Glutamatergic neuron (in vitro differentiated cells): ENCODE data around the gene MRPS14. TPM values are rescaled to one million over a fixed set of nuclear protein-coding genes. Genes with fewer than 3 reads are reported as not detected.

Source experiments
- DNase-seq: peaks from one replicate; pipeline ENCODE4 v3.0.0; 2022
- H3K27ac Mint-ChIP-seq: one replicate; pipeline ENCODE4 v1.8.0; 2020; ENCODE audit warnings: mild to moderate bottlenecking, mixed read lengths, inconsistent platforms; ENCODE audit not compliant: unreplicated experiment
- H3K27me3 Mint-ChIP-seq: one replicate; pipeline ENCODE4 v1.8.0; 2020; ENCODE audit warnings: mild to moderate bottlenecking, moderate library complexity, mixed read lengths, inconsistent platforms; ENCODE audit not compliant: unreplicated experiment
- H3K36me3 Mint-ChIP-seq: one replicate; pipeline ENCODE4 v1.8.0; 2020; ENCODE audit warnings: mild to moderate bottlenecking, mixed read lengths, inconsistent platforms; ENCODE audit not compliant: unreplicated experiment
- H3K4me1 Mint-ChIP-seq: one replicate; pipeline ENCODE4 v1.8.0; 2020; ENCODE audit warnings: mild to moderate bottlenecking, low read depth, mixed read lengths, inconsistent platforms; ENCODE audit not compliant: unreplicated experiment
- H3K4me3 Mint-ChIP-seq: one replicate; pipeline ENCODE4 v1.8.0; 2020; ENCODE audit warnings: mild to moderate bottlenecking, mixed read lengths, inconsistent platforms; ENCODE audit not compliant: unreplicated experiment
- H3K9me3 Mint-ChIP-seq: one replicate; pipeline ENCODE4 v1.8.0; 2020; ENCODE audit warnings: mild to moderate bottlenecking, moderate library complexity, mixed read lengths, inconsistent platforms; ENCODE audit not compliant: unreplicated experiment
- total RNA-seq: library from RNA; stranded (reverse); fragmentation: NEBNext Ultra II Directional; extraction: Animal tissue kit (Norgen Biotek cat#: 25700); gene quantifications from one replicate; pipeline ENCODE4 v1.2.1, GENCODE V29; 2021; ENCODE audit not compliant: unreplicated experiment
- TF ChIP-seq, protein P1 (sequence below): fragments of 200-600 bp; sonication (generic); IDR thresholded peaks from one replicate; pipeline ENCODE4 v1.5.0; 2021; ENCODE audit not compliant: partially characterized antibody, unreplicated experiment

Gene MRPS14
- total RNA-seq, 1 donor from 2014 or later: 35.3 TPM

DNA sequence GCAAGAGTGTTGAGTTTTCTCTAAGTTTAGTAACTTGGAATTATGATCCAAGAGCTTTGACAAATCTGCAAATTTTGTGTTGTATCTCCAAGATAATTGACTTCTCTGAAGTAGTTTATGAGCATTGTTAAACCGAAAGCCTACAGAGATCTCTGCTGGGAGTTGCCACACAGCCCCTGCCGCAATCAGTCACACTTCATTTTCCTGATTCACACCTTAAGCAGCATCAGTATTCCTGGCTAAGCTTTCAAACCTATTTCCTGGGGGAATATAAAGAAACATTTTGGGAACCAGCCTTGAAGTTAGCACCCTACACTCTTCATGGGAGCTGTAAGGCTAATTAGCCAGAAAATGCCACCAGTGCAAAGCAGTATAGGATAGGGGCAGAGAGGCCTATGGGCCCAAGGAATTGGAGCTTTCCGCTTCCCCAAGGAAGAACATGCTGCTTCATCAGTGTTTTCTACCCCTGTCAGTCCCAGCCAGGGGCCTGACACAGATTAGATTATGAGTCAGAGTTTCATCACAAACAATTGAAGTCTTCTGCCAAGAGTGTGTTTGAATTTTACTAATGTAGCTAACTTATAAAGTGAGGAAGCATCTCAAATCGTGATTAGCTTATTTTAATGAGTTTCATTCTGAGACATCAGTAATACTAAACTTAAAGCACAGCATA lies 46.7 kb downstream of the MRPS14 start:
- Mint-ChIP-seq H3K27me3 (peaks cover 14% of the 10 kb centered on the region), H3K36me3 (peaks cover 12% of the 10 kb centered on the region), H3K27ac (peak overlapping the region; percentile 36), H3K4me3 (no peak overlapping the region), H3K9me3 (peaks cover 18% of the 10 kb centered on the region), H3K4me1 (peaks cover 38% of the 10 kb centered on the region)
- TF ChIP-seq, protein P1, sequence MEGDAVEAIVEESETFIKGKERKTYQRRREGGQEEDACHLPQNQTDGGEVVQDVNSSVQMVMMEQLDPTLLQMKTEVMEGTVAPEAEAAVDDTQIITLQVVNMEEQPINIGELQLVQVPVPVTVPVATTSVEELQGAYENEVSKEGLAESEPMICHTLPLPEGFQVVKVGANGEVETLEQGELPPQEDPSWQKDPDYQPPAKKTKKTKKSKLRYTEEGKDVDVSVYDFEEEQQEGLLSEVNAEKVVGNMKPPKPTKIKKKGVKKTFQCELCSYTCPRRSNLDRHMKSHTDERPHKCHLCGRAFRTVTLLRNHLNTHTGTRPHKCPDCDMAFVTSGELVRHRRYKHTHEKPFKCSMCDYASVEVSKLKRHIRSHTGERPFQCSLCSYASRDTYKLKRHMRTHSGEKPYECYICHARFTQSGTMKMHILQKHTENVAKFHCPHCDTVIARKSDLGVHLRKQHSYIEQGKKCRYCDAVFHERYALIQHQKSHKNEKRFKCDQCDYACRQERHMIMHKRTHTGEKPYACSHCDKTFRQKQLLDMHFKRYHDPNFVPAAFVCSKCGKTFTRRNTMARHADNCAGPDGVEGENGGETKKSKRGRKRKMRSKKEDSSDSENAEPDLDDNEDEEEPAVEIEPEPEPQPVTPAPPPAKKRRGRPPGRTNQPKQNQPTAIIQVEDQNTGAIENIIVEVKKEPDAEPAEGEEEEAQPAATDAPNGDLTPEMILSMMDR: no peak
- DNase-seq: no peak

DNA sequence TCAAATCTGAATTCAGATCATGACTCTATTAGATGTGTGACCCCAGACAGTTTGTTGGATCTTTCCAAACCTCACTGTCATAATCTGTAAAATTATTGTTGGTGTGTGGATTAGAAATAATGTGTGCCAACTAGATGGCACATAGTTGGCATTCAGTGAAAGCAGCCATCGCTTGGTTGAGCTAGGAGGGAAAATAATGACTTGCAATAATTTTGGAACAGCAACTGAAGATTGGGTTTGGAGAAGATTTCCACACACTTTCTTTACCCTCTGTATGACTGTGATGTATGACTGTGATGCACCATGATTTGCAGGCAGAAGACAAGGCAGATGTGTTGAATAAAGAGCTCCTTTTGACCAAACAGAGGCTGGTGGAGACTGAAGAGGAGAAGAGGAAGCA lies 47.5 kb downstream of the MRPS14 start:
- Mint-ChIP-seq H3K36me3 (peaks cover 12% of the 10 kb centered on the region), H3K9me3 (peaks cover 17% of the 10 kb centered on the region), H3K4me1 (peaks cover 36% of the 10 kb centered on the region), H3K27ac (peak overlapping the region; percentile 98), H3K27me3 (peaks cover 14% of the 10 kb centered on the region), H3K4me3 (peak overlapping the region; percentile 67)
- DNase-seq: no peak
- TF ChIP-seq, protein P1: no peak

GRCh38 chr1:174974711-174975119 lies 48.5 kb downstream of the MRPS14 start:
- peaks cover 17% of the 10 kb centered on the region for H3K9me3 Mint-ChIP-seq

GRCh38 chr1:174971902-174972301 lies 51.3 kb downstream of the MRPS14 start:
- Mint-ChIP-seq H3K4me3 (no peak overlapping the region), H3K27me3 (peaks cover 14% of the 10 kb centered on the region), H3K4me1 (peaks cover 28% of the 10 kb centered on the region), H3K36me3 (peaks cover 6% of the 10 kb centered on the region), H3K9me3 (peaks cover 17% of the 10 kb centered on the region), H3K27ac (peak overlapping the region; percentile 43)
- TF ChIP-seq, protein P1: no peak
- no peak for DNase-seq

More at GRCh38 chr1:174974711-174975119, 48.5 kb downstream of the MRPS14 start:
- Mint-ChIP-seq H3K4me1 (peaks cover 32% of the 10 kb centered on the region), H3K4me3 (peak overlapping the region; percentile 67), H3K27ac (peak overlapping the region; percentile 98), H3K27me3 (peaks cover 14% of the 10 kb centered on the region), H3K36me3 (peaks cover 6% of the 10 kb centered on the region)
- DNase-seq: peak; percentile 79
- TF ChIP-seq, protein P1: no peak

- no peak for DNase-seq
- H3K27ac Mint-ChIP-seq: no peak overlapping the region
- TF ChIP-seq, protein P1: no peak
- no peak overlapping the region for H3K4me3 Mint-ChIP-seq
- H3K36me3 Mint-ChIP-seq: peaks cover 6% of the 10 kb centered on the region
- H3K4me1 Mint-ChIP-seq: peaks cover 26% of the 10 kb centered on the region
- peaks cover 14% of the 10 kb centered on the region for H3K27me3 Mint-ChIP-seq
- peaks cover 17% of the 10 kb centered on the region for H3K9me3 Mint-ChIP-seq
These were observed 51.8 kb downstream of the MRPS14 start for GRCh38 chr1:174971466-174971865.
